ENCODE results near the gene SLC26A8. TPM values are rescaled to one million over a fixed set of nuclear protein-coding genes. Genes with fewer than 3 reads are reported as not detected.

The SLC26A8 gene
- total and polyA plus RNA-seq, 2 experiments from 2014 or later, result 0.89 to 2.9 TPM

DNA sequence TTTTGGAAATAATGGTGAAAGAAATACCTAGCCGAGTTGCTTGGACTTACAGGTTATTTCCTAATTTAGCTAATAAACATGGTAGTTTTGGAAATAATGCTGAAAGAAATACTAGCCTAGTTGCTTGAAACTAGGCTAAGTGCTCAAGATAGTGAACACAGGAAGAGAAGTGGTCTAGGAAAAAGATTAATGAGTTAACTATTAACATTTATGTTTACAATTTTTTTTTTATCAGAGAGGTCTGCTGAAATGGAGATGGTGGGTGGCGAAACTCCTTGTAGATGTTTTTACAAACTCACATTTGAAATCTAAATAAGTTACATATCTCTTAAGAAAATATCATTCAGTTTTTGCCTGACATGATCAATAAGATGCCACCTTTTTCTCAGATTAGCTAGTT, 42.4 kb upstream of the SLC26A8 start:
- Histone ChIP-seq H3K4me2 (no peak overlapping the region), H4K20me1 (replicated peaks; ENCODE audit: insufficient read depth) (0 out of 2 replicates have a peak, but pooled peaks cover 9% of the 10 kb centered on the region), H3F3A (replicated peaks; ENCODE audit: low read depth) (no peaks in the 10 kb centered on the region), H3K9me2 (ENCODE audit: insufficient read depth) (no peaks in the 10 kb centered on the region), H3K36me3 (ENCODE audit: insufficient read depth) (no peaks in the 10 kb centered on the region), H3K27ac (ENCODE audit: low read depth) (no peak overlapping the region), H3K4me1 (ENCODE audit: insufficient read depth) (no peaks in the 10 kb centered on the region), H3K79me2 (replicated peaks; ENCODE audit: insufficient read depth) (peaks cover 38% of the 10 kb centered on the region), H2AFZ (no peak overlapping the region), H3K4me3 (no peak overlapping the region), H3K27me3 (ENCODE audit: insufficient read depth) (no peaks in the 10 kb centered on the region)
- no peaks in the 10 kb centered on the region for H3K4me1 Mint-ChIP-seq
- TF ChIP-seq JUNB (IDR thresholded peaks at IDR 0.05; ENCODE audit: unreplicated experiment) (no peak), NANOG (IDR thresholded peaks at IDR 0.05; ENCODE audit: borderline replicate concordance) (no peak), ZNF331 (CRISPR knock-in tag; IDR thresholded peaks at IDR 0.05; ENCODE audit: low read depth) (no peak), STAT1 (IDR thresholded peaks at IDR 0.05; ENCODE audit: unreplicated experiment) (no peak), POLR2AphosphoS5 (IDR thresholded peaks at IDR 0.05; ENCODE audit: low read depth) (no peak), EZH2 (IDR thresholded peaks at IDR 0.05; ENCODE audit: low read depth, unreplicated experiment) (no peak), ZNF114 (CRISPR knock-in tag; IDR thresholded peaks at IDR 0.05) (no peak), CREB1 (CRISPR knock-in tag; IDR thresholded peaks at IDR 0.05; ENCODE audit: low read depth) (no peak), EZH2phosphoT487 (IDR thresholded peaks at IDR 0.05; ENCODE audit: unreplicated experiment) (no peak)
- TF ChIP-seq, protein P1, sequence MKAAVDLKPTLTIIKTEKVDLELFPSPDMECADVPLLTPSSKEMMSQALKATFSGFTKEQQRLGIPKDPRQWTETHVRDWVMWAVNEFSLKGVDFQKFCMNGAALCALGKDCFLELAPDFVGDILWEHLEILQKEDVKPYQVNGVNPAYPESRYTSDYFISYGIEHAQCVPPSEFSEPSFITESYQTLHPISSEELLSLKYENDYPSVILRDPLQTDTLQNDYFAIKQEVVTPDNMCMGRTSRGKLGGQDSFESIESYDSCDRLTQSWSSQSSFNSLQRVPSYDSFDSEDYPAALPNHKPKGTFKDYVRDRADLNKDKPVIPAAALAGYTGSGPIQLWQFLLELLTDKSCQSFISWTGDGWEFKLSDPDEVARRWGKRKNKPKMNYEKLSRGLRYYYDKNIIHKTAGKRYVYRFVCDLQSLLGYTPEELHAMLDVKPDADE (IDR thresholded peaks at IDR 0.05), result no peak
- TF ChIP-seq, protein P2, sequence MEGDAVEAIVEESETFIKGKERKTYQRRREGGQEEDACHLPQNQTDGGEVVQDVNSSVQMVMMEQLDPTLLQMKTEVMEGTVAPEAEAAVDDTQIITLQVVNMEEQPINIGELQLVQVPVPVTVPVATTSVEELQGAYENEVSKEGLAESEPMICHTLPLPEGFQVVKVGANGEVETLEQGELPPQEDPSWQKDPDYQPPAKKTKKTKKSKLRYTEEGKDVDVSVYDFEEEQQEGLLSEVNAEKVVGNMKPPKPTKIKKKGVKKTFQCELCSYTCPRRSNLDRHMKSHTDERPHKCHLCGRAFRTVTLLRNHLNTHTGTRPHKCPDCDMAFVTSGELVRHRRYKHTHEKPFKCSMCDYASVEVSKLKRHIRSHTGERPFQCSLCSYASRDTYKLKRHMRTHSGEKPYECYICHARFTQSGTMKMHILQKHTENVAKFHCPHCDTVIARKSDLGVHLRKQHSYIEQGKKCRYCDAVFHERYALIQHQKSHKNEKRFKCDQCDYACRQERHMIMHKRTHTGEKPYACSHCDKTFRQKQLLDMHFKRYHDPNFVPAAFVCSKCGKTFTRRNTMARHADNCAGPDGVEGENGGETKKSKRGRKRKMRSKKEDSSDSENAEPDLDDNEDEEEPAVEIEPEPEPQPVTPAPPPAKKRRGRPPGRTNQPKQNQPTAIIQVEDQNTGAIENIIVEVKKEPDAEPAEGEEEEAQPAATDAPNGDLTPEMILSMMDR (conservative IDR thresholded peaks at IDR 0.05; ENCODE audit: low read depth in 2 of 2), result no peak
- TF ChIP-seq, protein P3, sequence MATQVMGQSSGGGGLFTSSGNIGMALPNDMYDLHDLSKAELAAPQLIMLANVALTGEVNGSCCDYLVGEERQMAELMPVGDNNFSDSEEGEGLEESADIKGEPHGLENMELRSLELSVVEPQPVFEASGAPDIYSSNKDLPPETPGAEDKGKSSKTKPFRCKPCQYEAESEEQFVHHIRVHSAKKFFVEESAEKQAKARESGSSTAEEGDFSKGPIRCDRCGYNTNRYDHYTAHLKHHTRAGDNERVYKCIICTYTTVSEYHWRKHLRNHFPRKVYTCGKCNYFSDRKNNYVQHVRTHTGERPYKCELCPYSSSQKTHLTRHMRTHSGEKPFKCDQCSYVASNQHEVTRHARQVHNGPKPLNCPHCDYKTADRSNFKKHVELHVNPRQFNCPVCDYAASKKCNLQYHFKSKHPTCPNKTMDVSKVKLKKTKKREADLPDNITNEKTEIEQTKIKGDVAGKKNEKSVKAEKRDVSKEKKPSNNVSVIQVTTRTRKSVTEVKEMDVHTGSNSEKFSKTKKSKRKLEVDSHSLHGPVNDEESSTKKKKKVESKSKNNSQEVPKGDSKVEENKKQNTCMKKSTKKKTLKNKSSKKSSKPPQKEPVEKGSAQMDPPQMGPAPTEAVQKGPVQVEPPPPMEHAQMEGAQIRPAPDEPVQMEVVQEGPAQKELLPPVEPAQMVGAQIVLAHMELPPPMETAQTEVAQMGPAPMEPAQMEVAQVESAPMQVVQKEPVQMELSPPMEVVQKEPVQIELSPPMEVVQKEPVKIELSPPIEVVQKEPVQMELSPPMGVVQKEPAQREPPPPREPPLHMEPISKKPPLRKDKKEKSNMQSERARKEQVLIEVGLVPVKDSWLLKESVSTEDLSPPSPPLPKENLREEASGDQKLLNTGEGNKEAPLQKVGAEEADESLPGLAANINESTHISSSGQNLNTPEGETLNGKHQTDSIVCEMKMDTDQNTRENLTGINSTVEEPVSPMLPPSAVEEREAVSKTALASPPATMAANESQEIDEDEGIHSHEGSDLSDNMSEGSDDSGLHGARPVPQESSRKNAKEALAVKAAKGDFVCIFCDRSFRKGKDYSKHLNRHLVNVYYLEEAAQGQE (IDR thresholded peaks at IDR 0.05; ENCODE audit: unreplicated experiment), result no peak
- TF ChIP-seq, protein P4, sequence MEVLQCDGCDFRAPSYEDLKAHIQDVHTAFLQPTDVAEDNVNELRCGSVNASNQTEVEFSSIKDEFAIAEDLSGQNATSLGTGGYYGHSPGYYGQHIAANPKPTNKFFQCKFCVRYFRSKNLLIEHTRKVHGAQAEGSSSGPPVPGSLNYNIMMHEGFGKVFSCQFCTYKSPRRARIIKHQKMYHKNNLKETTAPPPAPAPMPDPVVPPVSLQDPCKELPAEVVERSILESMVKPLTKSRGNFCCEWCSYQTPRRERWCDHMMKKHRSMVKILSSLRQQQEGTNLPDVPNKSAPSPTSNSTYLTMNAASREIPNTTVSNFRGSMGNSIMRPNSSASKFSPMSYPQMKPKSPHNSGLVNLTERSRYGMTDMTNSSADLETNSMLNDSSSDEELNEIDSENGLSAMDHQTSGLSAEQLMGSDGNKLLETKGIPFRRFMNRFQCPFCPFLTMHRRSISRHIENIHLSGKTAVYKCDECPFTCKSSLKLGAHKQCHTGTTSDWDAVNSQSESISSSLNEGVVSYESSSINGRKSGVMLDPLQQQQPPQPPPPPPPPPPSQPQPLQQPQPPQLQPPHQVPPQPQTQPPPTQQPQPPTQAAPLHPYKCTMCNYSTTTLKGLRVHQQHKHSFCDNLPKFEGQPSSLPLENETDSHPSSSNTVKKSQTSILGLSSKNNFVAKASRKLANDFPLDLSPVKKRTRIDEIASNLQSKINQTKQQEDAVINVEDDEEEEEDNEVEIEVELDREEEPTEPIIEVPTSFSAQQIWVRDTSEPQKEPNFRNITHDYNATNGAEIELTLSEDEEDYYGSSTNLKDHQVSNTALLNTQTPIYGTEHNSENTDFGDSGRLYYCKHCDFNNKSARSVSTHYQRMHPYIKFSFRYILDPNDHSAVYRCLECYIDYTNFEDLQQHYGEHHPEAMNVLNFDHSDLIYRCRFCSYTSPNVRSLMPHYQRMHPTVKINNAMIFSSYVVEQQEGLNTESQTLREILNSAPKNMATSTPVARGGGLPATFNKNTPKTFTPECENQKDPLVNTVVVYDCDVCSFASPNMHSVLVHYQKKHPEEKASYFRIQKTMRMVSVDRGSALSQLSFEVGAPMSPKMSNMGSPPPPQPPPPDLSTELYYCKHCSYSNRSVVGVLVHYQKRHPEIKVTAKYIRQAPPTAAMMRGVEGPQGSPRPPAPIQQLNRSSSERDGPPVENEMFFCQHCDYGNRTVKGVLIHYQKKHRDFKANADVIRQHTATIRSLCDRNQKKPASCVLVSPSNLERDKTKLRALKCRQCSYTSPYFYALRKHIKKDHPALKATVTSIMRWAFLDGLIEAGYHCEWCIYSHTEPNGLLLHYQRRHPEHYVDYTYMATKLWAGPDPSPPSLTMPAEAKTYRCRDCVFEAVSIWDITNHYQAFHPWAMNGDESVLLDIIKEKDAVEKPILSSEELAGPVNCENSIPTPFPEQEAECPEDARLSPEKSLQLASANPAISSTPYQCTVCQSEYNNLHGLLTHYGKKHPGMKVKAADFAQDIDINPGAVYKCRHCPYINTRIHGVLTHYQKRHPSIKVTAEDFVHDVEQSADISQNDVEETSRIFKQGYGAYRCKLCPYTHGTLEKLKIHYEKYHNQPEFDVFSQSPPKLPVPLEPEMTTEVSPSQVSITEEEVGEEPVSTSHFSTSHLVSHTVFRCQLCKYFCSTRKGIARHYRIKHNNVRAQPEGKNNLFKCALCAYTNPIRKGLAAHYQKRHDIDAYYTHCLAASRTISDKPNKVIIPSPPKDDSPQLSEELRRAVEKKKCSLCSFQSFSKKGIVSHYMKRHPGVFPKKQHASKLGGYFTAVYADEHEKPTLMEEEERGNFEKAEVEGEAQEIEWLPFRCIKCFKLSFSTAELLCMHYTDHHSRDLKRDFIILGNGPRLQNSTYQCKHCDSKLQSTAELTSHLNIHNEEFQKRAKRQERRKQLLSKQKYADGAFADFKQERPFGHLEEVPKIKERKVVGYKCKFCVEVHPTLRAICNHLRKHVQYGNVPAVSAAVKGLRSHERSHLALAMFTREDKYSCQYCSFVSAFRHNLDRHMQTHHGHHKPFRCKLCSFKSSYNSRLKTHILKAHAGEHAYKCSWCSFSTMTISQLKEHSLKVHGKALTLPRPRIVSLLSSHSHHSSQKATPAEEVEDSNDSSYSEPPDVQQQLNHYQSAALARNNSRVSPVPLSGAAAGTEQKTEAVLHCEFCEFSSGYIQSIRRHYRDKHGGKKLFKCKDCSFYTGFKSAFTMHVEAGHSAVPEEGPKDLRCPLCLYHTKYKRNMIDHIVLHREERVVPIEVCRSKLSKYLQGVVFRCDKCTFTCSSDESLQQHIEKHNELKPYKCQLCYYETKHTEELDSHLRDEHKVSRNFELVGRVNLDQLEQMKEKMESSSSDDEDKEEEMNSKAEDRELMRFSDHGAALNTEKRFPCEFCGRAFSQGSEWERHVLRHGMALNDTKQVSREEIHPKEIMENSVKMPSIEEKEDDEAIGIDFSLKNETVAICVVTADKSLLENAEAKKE (CRISPR knock-in tag; IDR thresholded peaks at IDR 0.05), result no peak
- no peaks in the 10 kb centered on the region for H3K27me3 Mint-ChIP-seq (ENCODE audit: insufficient read depth, low read depth, poor library complexity)
- H3K9me3 Mint-ChIP-seq, result no peaks in the 10 kb centered on the region
- no peak overlapping the region for H3K4me3 Mint-ChIP-seq
- no peak overlapping the region for H3K27ac Mint-ChIP-seq
- H3K36me3 Mint-ChIP-seq (ENCODE audit: low read depth), result no peaks in the 10 kb centered on the region
- DNase-seq (ENCODE audit: low spot score) (no peak), ATAC-seq (no peak)

All from GM23338 (cell line).